Activated T-helper 1 cell treated with anti-CD3 and anti-CD28 coated beads, Interleukin-2, amount 50 U/mL, for 16 hours (primary cell): ENCODE measurements around the gene MAN1A2.
A peak's percentile ranks its signal among the peaks of the same experiment; 100 is the strongest.

Source experiments
- DNase-seq, 2 donors: peaks; one replicate each; pipeline ENCODE4 v3.0.0-alpha.2; 2020; ENCODE audit warnings: low read depth in 1 of 2, low spot score in 1 of 2

The MAN1A2 gene

GRCh38 chr1:117359561-117360289 lies 7.5 kb upstream of the MAN1A2 start:
- DNase-seq = no peak

GRCh38 chr1:117362986-117363385 lies 4.3 kb upstream of the MAN1A2 start:
- no peak for DNase-seq

- no peak for DNase-seq
These were observed 3.6 kb upstream of the MAN1A2 start for GRCh38 chr1:117363571-117364048.

GRCh38 chr1:117364240-117364639 lies 3.0 kb upstream of the MAN1A2 start:
- no peak for DNase-seq

DNA sequence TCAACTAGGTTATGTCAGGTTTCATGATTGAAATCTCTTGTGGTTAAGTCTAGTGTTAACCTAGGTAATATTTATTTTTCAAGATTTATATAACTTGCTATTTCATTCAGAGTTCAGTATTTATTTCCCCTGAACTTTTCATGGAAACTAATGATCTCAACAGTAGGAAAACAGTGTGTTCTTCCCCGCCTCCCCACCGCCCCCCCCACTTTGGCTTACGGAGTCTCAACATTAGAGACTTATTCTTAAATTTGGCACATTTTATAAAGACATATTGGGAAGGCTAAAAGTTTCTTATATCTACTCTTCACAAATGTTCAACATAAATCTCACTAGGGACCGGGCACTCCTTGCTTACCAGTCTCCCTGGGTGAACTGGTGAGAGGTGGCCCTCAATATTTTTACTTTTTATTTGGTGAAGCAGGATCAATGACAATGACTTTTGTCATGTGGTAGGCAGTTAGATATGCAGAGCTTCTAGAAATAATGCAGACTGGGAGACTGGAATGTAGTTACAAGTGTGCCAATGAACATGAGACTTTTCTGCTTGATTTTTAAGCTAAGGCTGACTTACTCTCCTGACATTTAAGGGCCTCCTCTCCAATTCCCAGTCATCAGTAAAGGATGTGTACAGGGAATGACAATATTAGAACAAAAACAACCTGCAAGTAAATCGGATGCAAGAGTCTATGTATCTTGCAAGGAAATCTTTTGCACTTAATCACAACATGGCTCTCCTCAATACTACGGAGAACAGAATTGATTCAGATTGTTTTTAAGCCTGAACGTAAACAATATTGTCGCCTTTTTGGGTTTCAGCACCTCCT lies 1.7 kb upstream of the MAN1A2 start:
- no peak for DNase-seq

- peak; percentile 63 to 74 for DNase-seq
These were observed 838 bp upstream of the MAN1A2 start for GRCh38 chr1:117366177-117367045.

DNA sequence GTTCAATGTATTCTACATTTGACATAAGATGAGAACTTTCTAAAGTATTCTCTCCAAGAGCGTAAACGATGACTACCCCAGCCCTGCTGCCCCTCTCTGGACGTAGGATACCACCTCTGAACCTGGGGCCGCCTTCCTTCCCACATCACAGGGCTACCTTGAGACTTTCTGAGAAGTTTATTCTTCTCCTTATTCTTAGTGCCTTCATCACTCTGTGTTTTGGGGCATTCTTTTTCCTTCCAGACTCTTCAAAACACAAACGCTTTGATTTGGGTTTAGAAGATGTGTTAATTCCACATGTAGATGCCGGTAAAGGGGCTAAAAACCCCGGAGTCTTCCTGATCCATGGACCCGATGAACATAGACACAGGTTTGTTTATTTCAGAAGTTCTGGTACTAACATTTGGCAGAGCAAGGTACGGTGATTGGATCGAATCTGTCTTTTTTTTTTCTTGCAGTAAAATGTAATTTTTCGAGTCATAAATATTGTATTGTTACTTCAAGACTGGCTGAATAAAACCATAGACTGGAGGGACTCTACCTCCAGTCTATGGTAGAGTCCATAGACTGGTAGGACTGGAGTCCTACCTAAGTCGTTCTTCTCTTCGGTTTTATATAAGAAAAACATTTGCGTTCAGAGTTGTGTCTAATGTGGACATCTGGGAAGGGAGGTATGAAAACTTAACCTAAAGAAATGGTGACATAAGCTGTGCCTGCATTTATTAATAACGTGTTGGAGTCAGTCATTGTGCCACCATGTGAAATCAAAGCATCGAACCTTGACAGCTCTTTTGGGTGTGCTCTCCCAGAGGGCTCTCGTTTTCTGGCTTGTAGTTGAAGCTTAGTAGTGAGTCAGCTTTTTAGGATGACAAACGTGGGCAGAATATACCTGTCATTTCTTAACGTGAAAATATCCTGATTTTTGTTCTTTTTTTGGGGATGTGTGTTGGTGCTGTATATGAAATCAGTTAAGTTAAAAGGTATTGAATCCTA lies 1.2 kb downstream of the MAN1A2 start:
- no peak for DNase-seq

DNA sequence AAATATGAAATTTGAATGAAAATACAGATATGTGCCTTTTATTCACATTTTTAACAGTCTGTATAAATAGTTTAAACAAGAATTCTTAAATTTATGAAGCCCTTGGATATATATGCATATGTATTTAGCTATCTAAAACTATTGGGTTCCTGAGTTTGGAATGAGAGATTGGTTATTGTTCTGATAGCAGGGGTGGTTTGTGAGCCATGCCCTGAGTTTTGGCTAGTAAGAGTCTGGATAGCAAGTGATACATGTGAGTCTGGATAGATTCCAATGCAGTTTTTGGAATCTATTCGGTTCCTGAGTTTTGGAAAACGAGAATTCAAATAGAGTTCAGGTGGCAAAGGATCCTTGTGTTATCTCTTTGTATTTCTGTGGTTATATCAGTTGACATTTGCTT lies 2.8 kb downstream of the MAN1A2 start:
- DNase-seq = no peak

- DNase-seq = no peak
These were observed 3.3 kb downstream of the MAN1A2 start for GRCh38 chr1:117370509-117370908.

DNA sequence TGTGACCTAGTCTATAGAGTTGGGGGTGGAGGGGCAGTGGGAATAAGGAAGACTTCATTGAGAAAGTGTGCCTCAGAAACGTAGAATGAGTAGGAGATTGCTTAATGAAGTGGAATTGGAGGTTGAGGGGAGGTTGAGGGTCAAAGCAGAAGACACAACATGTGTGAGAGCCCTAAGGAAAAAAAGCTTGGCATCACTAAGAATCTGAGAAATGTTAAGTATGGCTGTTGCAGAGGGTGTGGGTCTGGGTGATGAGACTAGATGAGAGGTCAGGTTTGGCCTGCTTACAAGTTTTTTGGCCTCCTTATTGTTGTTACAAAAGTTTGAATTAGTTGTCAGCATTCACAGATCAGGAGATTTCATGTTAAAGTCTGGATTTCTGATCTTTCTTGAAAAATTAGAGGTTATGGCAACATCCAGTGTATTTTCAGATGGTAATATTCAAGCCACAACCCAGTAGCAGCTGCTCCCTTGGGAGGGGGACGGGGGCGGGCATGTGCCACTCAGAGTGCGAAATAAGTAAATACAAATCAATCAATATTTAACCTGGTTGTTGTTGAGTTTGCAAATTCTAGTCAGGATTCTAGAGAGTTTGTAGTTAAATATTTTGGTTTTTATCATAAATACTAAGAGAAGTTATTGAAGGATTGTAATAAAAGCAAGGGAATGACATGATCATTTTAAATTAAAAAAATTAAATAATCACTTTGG lies 4.3 kb downstream of the MAN1A2 start:
- no peak for DNase-seq

- no peak for DNase-seq
These were observed 5.7 kb downstream of the MAN1A2 start for GRCh38 chr1:117372863-117373412.

DNA sequence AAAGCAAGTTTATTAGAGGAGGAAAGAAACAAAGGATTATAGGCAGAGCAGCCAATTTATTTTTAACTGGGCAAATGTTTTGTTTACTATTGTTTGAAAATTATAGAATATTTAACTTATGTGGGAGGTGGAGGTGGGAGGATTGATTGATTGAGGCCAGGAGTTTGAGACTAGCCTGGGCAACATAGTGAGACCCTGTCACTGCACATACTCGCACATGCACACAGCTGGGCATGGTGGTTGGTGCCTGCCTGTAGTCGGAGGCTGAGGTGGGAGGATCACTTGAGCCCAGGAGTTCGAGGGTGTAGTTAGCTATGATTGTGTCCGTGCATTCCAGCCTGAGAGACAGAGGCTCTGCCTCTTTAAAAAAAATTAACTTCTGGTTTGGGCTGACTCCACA lies 6.7 kb downstream of the MAN1A2 start:
- DNase-seq = no peak

- DNase-seq = no peak
These were observed 8.1 kb downstream of the MAN1A2 start for GRCh38 chr1:117375327-117375726.

- DNase-seq = no peak
These were observed 19.9 kb downstream of the MAN1A2 start for GRCh38 chr1:117387060-117387633.

- DNase-seq = no peak
These were observed 21.1 kb downstream of the MAN1A2 start for GRCh38 chr1:117388328-117388727.

DNA sequence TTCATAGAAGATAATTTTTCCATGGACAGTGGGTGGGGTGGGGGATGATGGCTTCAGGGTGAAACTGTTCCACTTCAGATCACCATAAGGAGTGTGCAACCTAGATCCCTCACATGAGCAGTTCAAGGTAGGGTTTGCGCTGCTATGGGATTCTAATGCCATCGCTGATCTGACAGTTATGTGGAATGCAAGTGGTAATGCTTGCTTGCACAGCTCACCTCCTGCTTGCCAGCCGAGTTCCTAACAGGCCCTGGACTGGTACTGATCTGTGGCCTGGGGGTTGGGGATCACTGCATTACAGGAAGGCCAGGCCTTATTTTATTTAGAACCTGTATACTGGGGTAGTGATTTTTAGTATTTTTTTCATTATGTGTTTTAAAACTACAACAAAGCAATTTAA lies 22.0 kb downstream of the MAN1A2 start:
- DNase-seq = no peak

- no peak for DNase-seq
These were observed 22.5 kb downstream of the MAN1A2 start for GRCh38 chr1:117389779-117390178.

- DNase-seq = no peak
These were observed 25.5 kb downstream of the MAN1A2 start for GRCh38 chr1:117392771-117393170.

GRCh38 chr1:117396074-117396473 lies 28.8 kb downstream of the MAN1A2 start:
- no peak for DNase-seq
